Measurements from ENCODE around the gene CDK10.

DNA sequence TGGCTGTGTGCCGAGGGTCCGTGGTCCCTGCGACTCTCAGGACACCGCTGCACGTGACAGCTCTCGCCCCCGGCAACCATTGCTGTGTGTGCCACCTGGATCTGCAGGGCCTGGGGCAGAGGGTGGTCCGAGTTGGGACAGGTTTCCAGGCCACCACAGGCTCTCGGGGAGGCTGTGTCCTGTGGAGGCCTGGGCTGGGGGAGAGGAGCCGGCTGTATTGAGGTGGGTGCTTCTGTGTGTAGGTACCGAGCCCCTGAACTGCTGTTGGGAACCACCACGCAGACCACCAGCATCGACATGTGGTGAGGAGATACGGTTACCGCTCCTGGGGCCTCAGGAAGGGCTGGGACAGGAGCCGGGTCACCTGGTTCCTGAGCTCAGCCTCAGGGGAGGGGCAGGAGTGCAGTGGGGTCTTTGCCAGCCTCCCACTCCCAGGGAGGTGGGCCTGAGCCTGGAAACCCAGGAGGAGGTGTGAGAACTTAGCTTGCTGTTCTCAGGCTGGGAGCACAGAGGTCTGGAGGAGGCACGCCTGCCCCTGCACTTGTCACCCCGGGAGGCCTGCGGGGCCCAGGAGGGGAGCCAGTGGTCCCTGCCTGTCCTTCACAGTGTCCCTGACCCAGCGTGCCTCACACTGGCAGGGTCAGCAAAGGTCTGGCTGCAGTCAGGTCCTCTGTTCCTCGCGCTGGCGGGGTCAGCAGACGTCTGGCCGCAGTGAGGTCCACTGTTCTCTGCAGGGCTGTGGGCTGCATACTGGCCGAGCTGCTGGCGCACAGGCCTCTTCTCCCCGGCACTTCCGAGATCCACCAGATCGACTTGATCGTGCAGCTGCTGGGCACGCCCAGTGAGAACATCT is 7.7 kb downstream of the CDK10 start:
- no peak for TF ChIP-seq BDP1 (IDR thresholded peaks at IDR 0.05; ENCODE audit: insufficient read depth, insufficient read length)
- TF ChIP-seq SETDB1 (IDR thresholded peaks at IDR 0.05; ENCODE audit: low read length): no peak
- TF ChIP-seq, protein P1, sequence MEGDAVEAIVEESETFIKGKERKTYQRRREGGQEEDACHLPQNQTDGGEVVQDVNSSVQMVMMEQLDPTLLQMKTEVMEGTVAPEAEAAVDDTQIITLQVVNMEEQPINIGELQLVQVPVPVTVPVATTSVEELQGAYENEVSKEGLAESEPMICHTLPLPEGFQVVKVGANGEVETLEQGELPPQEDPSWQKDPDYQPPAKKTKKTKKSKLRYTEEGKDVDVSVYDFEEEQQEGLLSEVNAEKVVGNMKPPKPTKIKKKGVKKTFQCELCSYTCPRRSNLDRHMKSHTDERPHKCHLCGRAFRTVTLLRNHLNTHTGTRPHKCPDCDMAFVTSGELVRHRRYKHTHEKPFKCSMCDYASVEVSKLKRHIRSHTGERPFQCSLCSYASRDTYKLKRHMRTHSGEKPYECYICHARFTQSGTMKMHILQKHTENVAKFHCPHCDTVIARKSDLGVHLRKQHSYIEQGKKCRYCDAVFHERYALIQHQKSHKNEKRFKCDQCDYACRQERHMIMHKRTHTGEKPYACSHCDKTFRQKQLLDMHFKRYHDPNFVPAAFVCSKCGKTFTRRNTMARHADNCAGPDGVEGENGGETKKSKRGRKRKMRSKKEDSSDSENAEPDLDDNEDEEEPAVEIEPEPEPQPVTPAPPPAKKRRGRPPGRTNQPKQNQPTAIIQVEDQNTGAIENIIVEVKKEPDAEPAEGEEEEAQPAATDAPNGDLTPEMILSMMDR (IDR thresholded peaks at IDR 0.05 in 2 of 3, conservative IDR thresholded peaks at IDR 0.05 in 1 of 3; ENCODE audit: insufficient read depth in 2 of 3, low read depth in 1 of 3, low read length in 3 of 3): no peak
- no peak for TF ChIP-seq CEBPB (tag; IDR thresholded peaks at IDR 0.05)
- TF ChIP-seq FOXA3 (CRISPR knock-in tag; conservative IDR thresholded peaks at IDR 0.05 in 1 of 2, IDR thresholded peaks at IDR 0.05 in 1 of 2): no peak
